HEK293T (cell line): ENCODE data around the gene SAT1.

ENCODE experiments used
- CTCF ChIA-PET: fragments of 350-600 bp; formaldehyde crosslinking; extraction: SDS; loops from one replicate; lab custom pipeline; 2021; ENCODE audit warnings: antibody characterized with exemption, inconsistent platforms; lab: Yijun Ruan, JAX
- POLR2A ChIA-PET: fragments of 350-600 bp; formaldehyde crosslinking; extraction: SDS; loops from one replicate; lab custom pipeline; 2020; ENCODE audit warnings: antibody characterized with exemption, inconsistent platforms; lab: Yijun Ruan, JAX
- DNase-seq: peaks from one replicate; pipeline ENCODE4 v3.0.0; 2012; ENCODE audit warnings: mixed read lengths; ENCODE audit errors: extremely low spot score
- ARNT ChIP-seq: fragments of 450-650 bp; IDR thresholded peaks from 2 replicates; pipeline ENCODE4 v1.6.1; 2017; ENCODE audit warnings: mild to moderate bottlenecking
- BHLHE40 ChIP-seq: fragments of 450-650 bp; IDR thresholded peaks from 2 replicates; pipeline ENCODE4 v1.6.1; 2016; ENCODE audit warnings: mild to moderate bottlenecking, moderate library complexity, borderline replicate concordance
- CTBP1 ChIP-seq: fragments of 450-650 bp; IDR thresholded peaks from 2 replicates; pipeline ENCODE4 v1.6.1; 2016; ENCODE audit warnings: borderline replicate concordance
- ELF4 ChIP-seq: fragments of 450-650 bp; IDR thresholded peaks from 2 replicates; pipeline ENCODE4 v1.6.1; 2017; ENCODE audit warnings: antibody characterized with exemption
- FOXA1 ChIP-seq: fragments of 450-650 bp; IDR thresholded peaks from 2 replicates; pipeline ENCODE4 v1.6.1; 2016; ENCODE audit warnings: mild to moderate bottlenecking
- FOXK2 ChIP-seq: fragments of 450-650 bp; IDR thresholded peaks from 2 replicates; pipeline ENCODE4 v1.6.1; 2016; ENCODE audit warnings: mild to moderate bottlenecking
- FOXM1 ChIP-seq: fragments of 450-650 bp; IDR thresholded peaks from 2 replicates; pipeline ENCODE4 v1.6.1; 2017; ENCODE audit warnings: mild to moderate bottlenecking, borderline replicate concordance
- HDGF ChIP-seq: fragments of 450-650 bp; IDR thresholded peaks from 2 replicates; pipeline ENCODE4 v1.6.1; 2017; ENCODE audit warnings: antibody characterized with exemption, borderline replicate concordance
- L3MBTL2 ChIP-seq: fragments of 450-650 bp; conservative IDR thresholded peaks from 2 replicates; pipeline ENCODE4 v1.6.1; 2016; ENCODE audit warnings: mild to moderate bottlenecking
- LEF1 ChIP-seq: fragments of 450-650 bp; IDR thresholded peaks from 2 replicates; pipeline ENCODE4 v1.6.1; 2017; ENCODE audit warnings: mild to moderate bottlenecking, borderline replicate concordance
- NFRKB ChIP-seq: fragments of 450-650 bp; IDR thresholded peaks from 2 replicates; pipeline ENCODE4 v1.6.1; 2016; ENCODE audit warnings: mild to moderate bottlenecking, moderate library complexity
- SP1 ChIP-seq: fragments of 450-650 bp; IDR thresholded peaks from 2 replicates; pipeline ENCODE4 v1.6.1; 2017
- SUZ12 ChIP-seq: fragments of 450-650 bp; IDR thresholded peaks from 2 replicates; pipeline ENCODE4 v1.6.1; 2016; ENCODE audit warnings: mild to moderate bottlenecking
- TARDBP ChIP-seq: fragments of 450-650 bp; IDR thresholded peaks from 2 replicates; pipeline ENCODE4 v1.6.1; 2016
- ZNF384 ChIP-seq: fragments of 450-650 bp; IDR thresholded peaks from 2 replicates; pipeline ENCODE4 v1.6.1; 2016
- TF ChIP-seq, protein P1 (sequence below): fragments of 450-650 bp; IDR thresholded peaks from 2 replicates; pipeline ENCODE4 v1.6.1; 2016

Gene SAT1

DNA sequence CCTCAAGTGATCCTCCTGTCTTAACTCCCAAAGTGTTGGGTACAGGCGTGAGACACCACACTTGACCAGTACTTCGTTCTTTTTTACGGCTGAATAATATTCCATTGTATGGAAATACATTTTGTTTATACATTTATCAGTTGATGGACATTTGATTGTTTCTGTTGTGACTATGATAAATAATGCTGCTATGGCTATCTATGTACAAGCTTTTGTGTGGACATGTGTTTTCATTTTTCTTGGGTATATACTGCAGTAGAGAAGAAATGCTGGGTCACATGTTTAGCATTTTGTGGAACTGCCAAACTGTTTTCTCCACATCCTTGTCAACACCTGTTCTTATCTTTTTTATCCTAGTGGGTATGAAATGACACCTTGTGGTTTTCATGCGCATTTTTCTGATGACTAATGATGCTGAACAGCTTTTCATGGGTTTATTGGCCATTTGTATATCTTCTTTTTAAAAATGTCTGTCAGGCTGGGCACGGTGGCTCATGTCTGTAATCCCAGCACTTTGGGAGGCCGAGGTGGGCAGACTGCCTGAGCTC, 37.3 kb downstream of the SAT1 start:
- CTCF ChIA-PET, result interaction anchor here (1.2 kb wide), 1 partner anchor 13 kb away, joined by 4 read pairs; no protein-coding TSS in a partner anchor
- DNase-seq, result no peak
- no peak for TF ChIP-seq HDGF
- TF ChIP-seq LEF1, result no peak
- TF ChIP-seq ZNF384, result no peak
- no peak for TF ChIP-seq FOXK2
- TF ChIP-seq, protein P1, sequence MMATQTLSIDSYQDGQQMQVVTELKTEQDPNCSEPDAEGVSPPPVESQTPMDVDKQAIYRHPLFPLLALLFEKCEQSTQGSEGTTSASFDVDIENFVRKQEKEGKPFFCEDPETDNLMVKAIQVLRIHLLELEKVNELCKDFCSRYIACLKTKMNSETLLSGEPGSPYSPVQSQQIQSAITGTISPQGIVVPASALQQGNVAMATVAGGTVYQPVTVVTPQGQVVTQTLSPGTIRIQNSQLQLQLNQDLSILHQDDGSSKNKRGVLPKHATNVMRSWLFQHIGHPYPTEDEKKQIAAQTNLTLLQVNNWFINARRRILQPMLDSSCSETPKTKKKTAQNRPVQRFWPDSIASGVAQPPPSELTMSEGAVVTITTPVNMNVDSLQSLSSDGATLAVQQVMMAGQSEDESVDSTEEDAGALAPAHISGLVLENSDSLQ, result no peak
- TF ChIP-seq TARDBP, result no peak
- TF ChIP-seq SUZ12, result no peak
- TF ChIP-seq SP1, result no peak
- no peak for TF ChIP-seq FOXA1
- POLR2A ChIA-PET, result no interaction called here

DNA sequence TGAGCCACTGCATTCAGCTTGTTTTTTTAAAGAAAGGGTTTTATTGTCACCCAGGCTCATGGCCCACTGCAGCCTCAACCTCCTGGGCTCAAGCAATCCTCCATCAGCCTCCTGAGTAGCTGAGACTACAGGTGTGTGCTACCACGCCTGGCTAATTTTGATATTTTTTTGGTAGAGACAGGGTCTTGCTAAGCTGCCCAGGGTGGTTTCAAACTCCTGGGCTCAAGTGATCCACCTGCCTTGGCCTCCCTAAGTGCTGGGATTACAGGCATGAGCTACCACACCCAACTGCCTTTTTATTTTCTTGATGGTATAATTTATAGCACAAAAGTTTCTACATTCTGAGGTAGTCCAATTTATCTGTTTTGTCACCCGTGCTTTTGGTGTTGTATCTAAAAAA, 38.9 kb downstream of the SAT1 start:
- no peak for TF ChIP-seq SP1
- POLR2A ChIA-PET, result interaction anchor here (1.4 to 1.8 kb wide), 2 partner anchors 15 to 39 kb away, joined by 6 to 7 read pairs; partner anchors contain the start of gene SAT1
- CTCF ChIA-PET, result no interaction called here
- DNase-seq, result no peak

DNA sequence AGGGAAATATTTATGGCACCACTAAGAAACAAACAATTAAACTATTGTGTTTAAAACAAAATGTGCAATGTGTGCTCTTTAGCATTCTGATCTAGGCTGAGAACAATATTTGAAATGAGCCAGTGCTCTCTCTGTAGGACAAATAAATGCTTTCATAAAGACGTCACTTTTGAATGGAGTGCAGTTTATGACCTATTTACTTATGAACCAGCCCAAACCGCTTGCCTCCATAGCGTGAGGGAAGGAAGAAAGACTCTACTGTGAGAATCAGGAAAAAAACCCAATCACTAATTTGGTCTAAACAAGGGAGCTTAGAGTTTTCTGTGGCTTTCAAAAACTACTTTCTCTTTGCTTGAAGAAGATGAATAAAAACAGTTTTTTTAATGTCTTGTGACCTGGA, 39.4 kb downstream of the SAT1 start:
- no peak for DNase-seq
- CTCF ChIA-PET, result interaction anchor here (0.6 kb wide), 2 partner anchors 28 to 1046 kb away, joined by 3 to 6 read pairs; no protein-coding TSS in a partner anchor
- POLR2A ChIA-PET, result interaction anchor here (1.4 to 1.8 kb wide), 2 partner anchors 15 to 40 kb away, joined by 6 to 7 read pairs; partner anchors contain the start of gene SAT1
- TF ChIP-seq TARDBP (no peak), ZNF384 (peak; percentile 60), NFRKB (no peak), HDGF (no peak), BHLHE40 (no peak), FOXA1 (no peak), FOXK2 (no peak), FOXM1 (0 out of 2 replicates have a peak, but pooled peaks have one; percentile 14)
- TF ChIP-seq, protein P1, result peak; percentile 65

DNA sequence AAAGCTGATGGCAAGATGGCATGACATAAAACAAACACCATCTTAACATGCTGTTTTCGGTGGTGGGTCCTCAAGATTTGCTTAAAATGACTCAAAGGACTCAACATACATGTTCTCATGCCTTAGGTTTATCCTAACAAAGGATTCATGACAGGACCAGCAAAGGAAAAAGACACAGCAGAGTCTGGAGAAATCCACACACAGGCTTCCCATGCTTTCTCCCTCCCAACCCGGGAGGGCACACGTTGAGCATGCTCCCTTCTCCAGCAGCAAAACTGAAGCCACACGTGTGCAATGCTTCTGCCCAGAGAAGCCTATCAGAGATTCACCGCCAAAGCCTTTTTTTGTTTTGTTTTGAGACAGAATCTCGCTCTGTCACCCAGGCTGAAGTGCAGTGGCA, 39.9 kb downstream of the SAT1 start:
- CTCF ChIA-PET, result interaction anchor here (0.6 to 0.9 kb wide), 3 partner anchors 29 to 1045 kb away, joined by 3 to 6 read pairs (median 3); no protein-coding TSS in a partner anchor
- POLR2A ChIA-PET, result interaction anchor here (1.8 kb wide), 1 partner anchor 16 kb away, joined by 6 read pairs; no protein-coding TSS in a partner anchor
- DNase-seq, result no peak
- TF ChIP-seq FOXM1 (no peak), ZNF384 (no peak), ELF4 (no peak), CTBP1 (no peak), BHLHE40 (no peak), FOXK2 (no peak), L3MBTL2 (no peak), HDGF (no peak), LEF1 (no peak), SP1 (no peak)
- TF ChIP-seq, protein P1, result no peak

DNA sequence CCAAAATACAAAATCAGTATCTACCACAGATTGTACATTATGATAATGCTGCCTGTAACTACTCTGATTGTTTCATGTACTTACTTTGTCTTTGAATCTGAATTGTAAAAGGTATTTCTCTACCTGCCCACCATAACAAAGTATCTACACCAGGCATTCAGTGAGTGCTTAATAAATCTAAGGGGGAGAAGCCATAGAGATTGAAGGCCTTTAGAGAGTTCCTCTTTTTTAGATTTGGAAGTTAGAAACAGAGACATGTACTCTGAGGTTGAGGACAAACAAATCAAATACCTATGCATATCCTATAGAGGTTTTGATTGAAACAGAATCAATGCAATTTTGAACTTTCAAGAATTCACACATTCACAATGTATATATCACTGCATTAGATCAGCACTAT, 42.7 kb downstream of the SAT1 start:
- ChIA-PET POLR2A (no interaction called here), CTCF (no interaction called here)
- DNase-seq, result no peak
- TF ChIP-seq ARNT (no peak), BHLHE40 (no peak), NFRKB (no peak), HDGF (no peak), L3MBTL2 (no peak), SUZ12 (no peak), FOXM1 (no peak), CTBP1 (no peak), ELF4 (no peak), LEF1 (no peak)
- TF ChIP-seq, protein P1, result no peak

DNA sequence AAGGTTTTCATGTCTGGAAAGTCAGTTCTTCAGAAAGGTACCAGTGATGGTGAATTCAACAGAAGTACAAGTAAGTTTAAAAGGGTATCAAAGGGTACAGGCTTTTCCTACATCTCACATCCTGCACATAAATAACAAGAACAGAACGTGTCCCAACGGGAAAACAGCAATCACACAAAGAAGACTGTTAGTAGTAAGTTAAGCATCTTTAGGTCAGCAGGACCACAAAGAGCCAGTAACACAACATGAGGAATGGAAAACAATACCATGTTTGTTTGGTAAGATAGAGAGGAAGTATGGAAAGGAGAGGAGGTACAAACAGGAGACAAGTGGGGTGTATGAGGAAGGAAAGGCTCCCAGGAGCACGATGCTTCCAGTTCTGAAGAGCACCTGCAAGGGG, 43.2 kb downstream of the SAT1 start:
- POLR2A ChIA-PET, result no interaction called here
- TF ChIP-seq ELF4 (no peak), FOXA1 (no peak), ARNT (no peak), FOXK2 (no peak)
- DNase-seq, result no peak
- CTCF ChIA-PET, result no interaction called here
